ENCODE data around the gene NPAT. TPM values are rescaled to one million over a fixed set of nuclear protein-coding genes. Genes with fewer than 3 reads are reported as not detected.

NPAT gene
- total RNA-seq, 1 experiment from 2014 or later: 18.6 TPM

GRCh38 chr11:108111126-108111525, 111.3 kb downstream of the NPAT start:
- no TSS peak for BruUV-seq (replicated peaks)
- H3K4me1 ChIP-seq (replicated peaks; ENCODE audit: insufficient read depth): no peaks in the 10 kb centered on the region
- no peak overlapping the region for H3K4me3 ChIP-seq
- no peak overlapping the region for H2AFZ ChIP-seq
- no peaks in the 10 kb centered on the region for H3K9me3 ChIP-seq (ENCODE audit: insufficient read depth, low read depth)
- H3K4me2 ChIP-seq: no peak overlapping the region
- H3K9me2 ChIP-seq (ENCODE audit: insufficient read depth): no peaks in the 10 kb centered on the region
- peaks cover 7% of the 10 kb centered on the region for H3F3A ChIP-seq (ENCODE audit: insufficient read depth, low read depth)
- H3K27me3 ChIP-seq (ENCODE audit: insufficient read depth, low read depth): no peaks in the 10 kb centered on the region
- no peak overlapping the region for H3K27ac ChIP-seq
- no peaks in the 10 kb centered on the region for H3K36me3 ChIP-seq (ENCODE audit: low read depth)
- ChIA-PET CTCF (no interaction called here), POLR2A (ENCODE audit: unreplicated experiment) (no interaction called here)
- TF ChIP-seq EZH2 (IDR thresholded peaks at IDR 0.05; ENCODE audit: low read depth) (no peak), CTCF (conservative IDR thresholded peaks at IDR 0.05) (no peak)
- intact Hi-C loops (cut with micrococcal nuclease; ENCODE audit: unreplicated experiment): no loop called here
- no peak for DNase-seq
- H4K20me1 ChIP-seq (ENCODE audit: insufficient read depth): no peaks in the 10 kb centered on the region
- H3K79me2 ChIP-seq (ENCODE audit: low read depth): no peaks in the 10 kb centered on the region

Other genes with a start within 250 kb of the NPAT start
- 34.3 and 39.4 TPM in 2 replicates for gene CUL5, start 213.7 kb downstream of the NPAT start, total RNA-seq (2021)
- 31.8 and 34.4 TPM in 2 replicates for gene ACAT1, start 101.1 kb downstream of the NPAT start, total RNA-seq (2021)
- gene ATM, start 429 bp upstream of the NPAT start, total RNA-seq (2021): 36.3 and 40.8 TPM in 2 replicates
- 1.7 and 1.9 TPM in 2 replicates for gene C11orf65, start 244.9 kb upstream of the NPAT start, total RNA-seq (2021)